Esophagus squamous epithelium (tissue), 5 donors: ENCODE measurements around the gene ANO5. TPM values are rescaled to one million over a fixed set of nuclear protein-coding genes. Genes with fewer than 3 reads are reported as not detected.

Experiments
- DNase-seq: peaks from one replicate; lab custom pipeline; 2025; lab: John Stamatoyannopoulos, UW
- H3K27ac ChIP-seq, 4 donors: fragments of 200-600 bp; sonication (generic); one replicate each; pipeline ENCODE4 v1.5.1; 2016 to 2019; ENCODE audit warnings: mild to moderate bottlenecking in 1 of 4
- H3K27me3 ChIP-seq, 4 donors: fragments of 200-600 bp; sonication (generic); 1 replicate in 3 of 4; 2 replicates in 1 of 4; pipeline versions ENCODE4 v1.5.1 to v1.6.0; 2017 to 2021; ENCODE audit warnings: antibody characterized with exemption in 1 of 4
- H3K36me3 ChIP-seq, 3 donors: fragments of 200-600 bp; sonication (generic); one replicate each; pipeline ENCODE4 v1.5.1; 2016 to 2019
- H3K4me1 ChIP-seq, 3 donors: fragments of 200-600 bp; sonication (generic); one replicate each; pipeline ENCODE4 v1.5.1; 2017 to 2019
- H3K4me3 ChIP-seq, 4 donors: fragments of 200-600 bp; sonication (generic); 1 replicate in 3 of 4; 2 replicates in 1 of 4; pipeline ENCODE4 v1.5.1; 2016 to 2019; ENCODE audit warnings: mild to moderate bottlenecking in 2 of 4, moderate library complexity in 1 of 4
- H3K9me3 ChIP-seq, 3 donors: fragments of 200-600 bp; sonication (generic); one replicate each; pipeline ENCODE4 v1.5.1; 2016 to 2019
- POLR2A ChIP-seq, 4 donors: fragments of 450-650 bp; IDR thresholded peaks; one replicate each; pipeline ENCODE4 v1.6.1; 2017; ENCODE audit warnings: antibody characterized with exemption in 4 of 4, mild to moderate bottlenecking in 4 of 4, moderate library complexity in 3 of 4
- WGBS, 2 donors: methylation state at CpG; one replicate each; pipeline ENCODE4 v1.1.5; 2018; 5-methylcytosine and 5-hydroxymethylcytosine counted together
- intact Hi-C: fragments of 100-400 bp; cut with DNase I; formaldehyde crosslinking; loops from one replicate; pipeline ENCODE4 v1.15.0; 2022
- total RNA-seq, 4 donors: library from RNA; depleted of rRNA; stranded (reverse); fragments of >200 nt; gene quantifications; one replicate each; pipeline ENCODE4 v1.1.0, GENCODE V29; 2016
- TF ChIP-seq, protein P1 (sequence below), 6 experiments: fragments of 450-650 bp in 4 of 6; fragments of 200-600 bp in 2 of 6; sonication (generic) in 2 of 6; IDR thresholded peaks; one replicate each; pipeline ENCODE4 v1.5.1; 2016 to 2019; ENCODE audit warnings: antibody characterized with exemption in 6 of 6, mild to moderate bottlenecking in 4 of 6, moderate library complexity in 4 of 6
- donor health status: DM: yes; HTN: yes; CAD: no.

ANO5 gene
- total RNA-seq, 4 donors from 2014 or later, result 0.04 to 2.3 (median 0.39) TPM

DNA sequence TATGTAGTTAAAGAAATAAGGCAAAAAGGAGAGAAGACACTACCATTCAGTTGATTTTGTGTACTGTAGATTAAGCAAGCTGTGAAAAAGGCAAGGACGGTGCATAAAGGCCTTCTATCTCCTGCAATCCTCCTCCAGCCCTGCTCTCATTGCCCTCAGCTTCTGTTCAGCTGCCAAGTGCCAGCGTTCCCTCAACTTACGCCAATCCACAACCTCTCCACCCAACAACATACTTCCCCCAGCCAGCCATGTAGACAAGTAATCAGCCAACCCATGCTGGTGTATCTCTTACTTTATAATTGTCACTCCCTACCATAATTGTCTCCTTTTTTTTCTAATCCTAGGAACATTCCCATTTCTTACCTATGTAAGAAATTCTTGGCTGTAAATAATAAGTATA, 30.1 kb upstream of the ANO5 start:
- H3K27ac ChIP-seq, result no peak overlapping the region
- no peaks in the 10 kb centered on the region for H3K27me3 ChIP-seq
- TF ChIP-seq POLR2A (IDR thresholded peaks at IDR 0.05), result no peak
- H3K4me1 ChIP-seq, result no peaks in the 10 kb centered on the region
- WGBS, 2 donors, result 69 to 77% methylated on average over 3 of the region's 3 CpGs
- intact Hi-C loops, result no loop called here
- H3K9me3 ChIP-seq, result no peaks in the 10 kb centered on the region
- H3K36me3 ChIP-seq, result no peaks in the 10 kb centered on the region
- no peak overlapping the region for H3K4me3 ChIP-seq
- DNase-seq, result no peak

DNA sequence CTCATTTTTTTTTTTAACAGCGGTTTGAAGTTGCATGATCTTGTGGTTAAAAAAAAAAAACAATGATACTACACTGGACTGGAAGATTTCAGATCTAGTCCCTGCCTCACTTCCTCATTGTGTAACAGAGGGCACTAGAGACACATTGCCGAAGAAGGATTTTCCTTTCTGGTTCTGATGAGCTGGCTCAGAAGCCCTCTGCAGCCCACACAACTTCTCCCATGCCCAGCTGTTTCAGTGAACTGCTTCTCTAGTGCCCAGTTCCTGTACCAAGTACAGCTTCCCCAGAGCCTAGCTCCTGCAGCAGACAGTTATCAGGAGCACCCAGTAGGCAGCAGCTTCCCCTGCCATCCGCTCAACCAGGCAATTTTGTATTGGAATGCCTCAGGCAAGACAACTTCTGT, 29.5 kb upstream of the ANO5 start:
- H3K36me3 ChIP-seq, result no peaks in the 10 kb centered on the region
- H3K4me1 ChIP-seq, result no peaks in the 10 kb centered on the region
- H3K27ac ChIP-seq, result no peak overlapping the region
- no peak for DNase-seq
- no peaks in the 10 kb centered on the region for H3K27me3 ChIP-seq
- TF ChIP-seq, protein P1, sequence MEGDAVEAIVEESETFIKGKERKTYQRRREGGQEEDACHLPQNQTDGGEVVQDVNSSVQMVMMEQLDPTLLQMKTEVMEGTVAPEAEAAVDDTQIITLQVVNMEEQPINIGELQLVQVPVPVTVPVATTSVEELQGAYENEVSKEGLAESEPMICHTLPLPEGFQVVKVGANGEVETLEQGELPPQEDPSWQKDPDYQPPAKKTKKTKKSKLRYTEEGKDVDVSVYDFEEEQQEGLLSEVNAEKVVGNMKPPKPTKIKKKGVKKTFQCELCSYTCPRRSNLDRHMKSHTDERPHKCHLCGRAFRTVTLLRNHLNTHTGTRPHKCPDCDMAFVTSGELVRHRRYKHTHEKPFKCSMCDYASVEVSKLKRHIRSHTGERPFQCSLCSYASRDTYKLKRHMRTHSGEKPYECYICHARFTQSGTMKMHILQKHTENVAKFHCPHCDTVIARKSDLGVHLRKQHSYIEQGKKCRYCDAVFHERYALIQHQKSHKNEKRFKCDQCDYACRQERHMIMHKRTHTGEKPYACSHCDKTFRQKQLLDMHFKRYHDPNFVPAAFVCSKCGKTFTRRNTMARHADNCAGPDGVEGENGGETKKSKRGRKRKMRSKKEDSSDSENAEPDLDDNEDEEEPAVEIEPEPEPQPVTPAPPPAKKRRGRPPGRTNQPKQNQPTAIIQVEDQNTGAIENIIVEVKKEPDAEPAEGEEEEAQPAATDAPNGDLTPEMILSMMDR (IDR thresholded peaks at IDR 0.05), result no peak
- WGBS, 2 donors, result 49 to 64% methylated on average over 2 to 3 of the region's 3 CpGs
- H3K4me3 ChIP-seq, result no peak overlapping the region
- intact Hi-C loops, result no loop called here
- no peaks in the 10 kb centered on the region for H3K9me3 ChIP-seq

DNA sequence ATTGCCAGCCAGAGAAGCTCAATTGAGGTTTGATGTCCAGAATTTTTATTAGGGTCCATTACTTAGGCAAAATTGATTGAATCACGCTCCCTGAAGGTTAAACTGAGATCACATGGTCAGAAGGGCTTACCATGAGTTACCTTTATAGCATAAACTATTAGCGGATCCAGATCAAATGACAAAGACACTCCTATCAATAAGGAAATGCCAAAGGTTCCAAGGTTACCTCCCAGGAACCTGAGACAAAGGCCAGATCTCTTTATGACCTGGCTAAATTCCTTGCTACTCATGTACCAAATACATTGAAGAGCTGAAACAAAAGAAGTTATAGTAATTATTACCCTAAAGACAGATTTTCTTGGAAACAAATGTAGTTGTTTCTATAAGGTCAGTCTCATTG, 27.8 kb upstream of the ANO5 start:
- no peak overlapping the region for H3K4me3 ChIP-seq
- no peak overlapping the region for H3K27ac ChIP-seq
- H3K4me1 ChIP-seq, result no peaks in the 10 kb centered on the region
- no peaks in the 10 kb centered on the region for H3K9me3 ChIP-seq
- H3K27me3 ChIP-seq, result no peaks in the 10 kb centered on the region
- no peak for DNase-seq
- 56 to 59% methylated on average over 1 to 2 of the region's 2 CpGs for WGBS, 2 donors
- intact Hi-C loops, result no loop called here
- no peaks in the 10 kb centered on the region for H3K36me3 ChIP-seq
- no peak for TF ChIP-seq POLR2A (IDR thresholded peaks at IDR 0.05)
- TF ChIP-seq, protein P1 (IDR thresholded peaks at IDR 0.05), result no peak

DNA sequence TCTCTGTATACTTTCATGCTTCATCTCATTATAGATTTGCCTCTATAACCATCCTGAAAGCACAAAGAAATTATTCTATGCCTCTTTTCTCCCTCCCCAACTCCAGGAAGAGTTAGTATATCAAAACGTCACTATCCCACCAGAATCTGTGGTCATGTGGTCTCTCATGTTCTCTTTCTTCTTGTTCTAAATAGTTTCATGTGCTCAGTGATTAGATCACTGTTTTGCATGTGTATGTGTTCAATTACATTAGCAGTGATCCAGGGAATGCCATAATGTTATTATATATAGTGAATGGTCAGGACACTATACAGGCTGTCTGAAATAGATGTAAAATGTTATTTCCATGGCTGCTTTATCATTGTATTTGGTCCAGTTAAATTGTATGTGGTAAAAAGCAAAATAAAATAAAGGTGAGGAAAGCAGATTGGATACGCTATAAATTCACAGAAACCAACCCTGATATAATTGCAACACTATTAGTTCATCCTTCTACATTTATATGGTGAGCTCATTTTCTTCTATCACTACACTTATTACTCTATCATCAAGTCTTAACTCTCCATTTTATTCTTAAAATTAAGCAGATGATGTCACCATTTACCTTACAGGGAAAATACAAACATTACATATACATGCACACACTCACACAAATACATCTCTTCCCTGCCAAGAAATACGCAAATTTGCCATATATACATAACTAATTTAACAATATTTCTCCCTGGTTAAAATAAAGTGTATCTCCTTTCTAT, 26.9 kb upstream of the ANO5 start:
- H3K36me3 ChIP-seq, result no peaks in the 10 kb centered on the region
- H3K9me3 ChIP-seq, result no peaks in the 10 kb centered on the region
- no peak overlapping the region for H3K27ac ChIP-seq
- no peaks in the 10 kb centered on the region for H3K27me3 ChIP-seq
- no peak overlapping the region for H3K4me3 ChIP-seq
- no peaks in the 10 kb centered on the region for H3K4me1 ChIP-seq
- intact Hi-C loops, result no loop called here
- 56 to 65% methylated on average over 3 of the region's 3 CpGs for WGBS, 2 donors
- TF ChIP-seq, protein P1 (IDR thresholded peaks at IDR 0.05), result no peak
- TF ChIP-seq POLR2A (IDR thresholded peaks at IDR 0.05), result no peak
- DNase-seq, result no peak

DNA sequence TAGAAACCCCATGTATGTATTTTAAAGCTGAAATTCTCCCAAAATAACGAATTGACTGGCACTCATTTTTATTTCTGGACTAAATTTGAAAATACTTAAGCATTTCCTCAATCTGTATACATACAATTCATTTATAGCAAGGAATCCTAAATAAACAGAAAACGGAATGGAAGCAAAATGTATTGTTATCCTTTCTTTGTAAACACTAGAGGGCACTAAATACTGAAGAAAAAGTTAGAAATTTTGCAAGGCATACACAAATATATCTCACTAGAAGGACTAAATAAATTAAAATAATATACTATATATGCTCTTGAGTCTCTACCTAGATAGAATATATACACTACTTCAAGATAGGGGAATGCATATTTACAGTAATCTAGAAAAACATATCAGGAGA, 23.1 kb upstream of the ANO5 start:
- no peak overlapping the region for H3K4me3 ChIP-seq
- DNase-seq, result no peak
- 0 to 5% methylated on average over 2 of the region's 2 CpGs for WGBS, 2 donors
- H3K9me3 ChIP-seq, result no peaks in the 10 kb centered on the region
- no peak for TF ChIP-seq POLR2A (IDR thresholded peaks at IDR 0.05)
- TF ChIP-seq, protein P1 (IDR thresholded peaks at IDR 0.05), result peak in 1 of 6 experiments; percentile 11
- H3K27me3 ChIP-seq, result no peaks in the 10 kb centered on the region
- H3K36me3 ChIP-seq, result no peaks in the 10 kb centered on the region
- H3K4me1 ChIP-seq, result no peaks in the 10 kb centered on the region
- H3K27ac ChIP-seq, result no peak overlapping the region
- intact Hi-C loops, result no loop called here
